Adipocyte (in vitro differentiated cells): ENCODE measurements around the gene TBC1D25.

Experiments used
- DNase-seq: peaks from one replicate; pipeline ENCODE4 v3.0.0-alpha.2; 2015; ENCODE audit warnings: low read depth
- H3K27me3 ChIP-seq: replicated peaks from 2 replicates; pipeline ENCODE4 v1.7.0; 2013; ENCODE audit warnings: mild to moderate bottlenecking, low read length, moderate library complexity; ENCODE audit not compliant: control insufficient read depth, insufficient read depth
- H3K36me3 ChIP-seq: 2 replicates; pipeline ENCODE4 v1.7.0; 2013; ENCODE audit warnings: low read length, mild to moderate bottlenecking, moderate library complexity; ENCODE audit not compliant: control insufficient read depth, insufficient read depth, severe bottlenecking
- H3K4me1 ChIP-seq: 2 replicates; pipeline ENCODE4 v1.7.0; 2013; ENCODE audit warnings: mild to moderate bottlenecking, low read length, moderate library complexity; ENCODE audit not compliant: control insufficient read depth, insufficient read depth
- H3K4me3 ChIP-seq: 2 replicates; pipeline ENCODE4 v1.7.0; 2013; ENCODE audit warnings: mild to moderate bottlenecking, low read length, moderate library complexity
- H3K9ac ChIP-seq: 2 replicates; pipeline ENCODE4 v1.7.0; 2013; ENCODE audit warnings: mild to moderate bottlenecking, low read length, moderate library complexity
- H3K9me3 ChIP-seq: 2 replicates; pipeline ENCODE4 v1.7.0; 2013; ENCODE audit warnings: mild to moderate bottlenecking, low read length, moderate library complexity; ENCODE audit not compliant: control insufficient read depth

The TBC1D25 gene, protein sequence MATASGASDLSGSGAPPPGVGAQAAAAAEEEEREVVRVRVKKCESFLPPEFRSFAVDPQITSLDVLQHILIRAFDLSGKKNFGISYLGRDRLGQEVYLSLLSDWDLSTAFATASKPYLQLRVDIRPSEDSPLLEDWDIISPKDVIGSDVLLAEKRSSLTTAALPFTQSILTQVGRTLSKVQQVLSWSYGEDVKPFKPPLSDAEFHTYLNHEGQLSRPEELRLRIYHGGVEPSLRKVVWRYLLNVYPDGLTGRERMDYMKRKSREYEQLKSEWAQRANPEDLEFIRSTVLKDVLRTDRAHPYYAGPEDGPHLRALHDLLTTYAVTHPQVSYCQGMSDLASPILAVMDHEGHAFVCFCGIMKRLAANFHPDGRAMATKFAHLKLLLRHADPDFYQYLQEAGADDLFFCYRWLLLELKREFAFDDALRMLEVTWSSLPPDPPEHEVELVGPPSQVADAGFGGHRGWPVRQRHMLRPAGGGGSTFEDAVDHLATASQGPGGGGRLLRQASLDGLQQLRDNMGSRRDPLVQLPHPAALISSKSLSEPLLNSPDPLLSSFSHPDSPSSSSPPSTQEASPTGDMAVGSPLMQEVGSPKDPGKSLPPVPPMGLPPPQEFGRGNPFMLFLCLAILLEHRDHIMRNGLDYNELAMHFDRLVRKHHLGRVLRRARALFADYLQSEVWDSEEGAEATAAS

GRCh38 chrX:48539345-48540027, at the start of gene TBC1D25:
TBC1D25 (plus strand) TSS chrX:48539714; CDS start chrX:48539798, 84 bp downstream.
- peaks cover 16% of the 10 kb centered on the region for H3K4me1 ChIP-seq
- peak within 1 kb of the TSS; percentile 87 for H3K9ac ChIP-seq
- DNase-seq, result peak; percentile 93
- peak within 1 kb of the TSS; percentile 88 for H3K4me3 ChIP-seq
- H3K36me3 ChIP-seq, result peaks cover 6% of the 10 kb centered on the region
- H3K27me3 ChIP-seq, result no peaks in the 10 kb centered on the region
- no peaks in the 10 kb centered on the region for H3K9me3 ChIP-seq

DNA sequence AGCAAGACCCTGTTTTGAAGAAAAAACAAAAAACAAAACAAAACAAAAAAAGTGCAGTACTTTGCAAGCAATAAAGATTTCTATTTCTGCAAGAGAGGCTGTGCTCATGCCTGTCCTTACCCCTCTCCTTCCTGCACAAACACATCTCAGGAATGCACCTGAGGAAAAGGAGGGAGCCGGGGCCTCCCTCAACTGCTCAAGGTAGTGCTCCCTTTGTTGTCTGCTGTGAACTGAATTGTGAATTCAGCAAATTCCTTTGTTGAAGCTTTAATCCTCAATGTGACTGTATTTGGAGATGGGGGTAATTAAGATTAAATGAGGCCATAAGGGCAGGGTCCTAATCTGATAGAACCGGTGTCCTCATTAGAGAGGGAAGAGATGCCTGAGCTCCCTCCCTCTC, 49.6 kb upstream of the TBC1D25 start:
- no peak for DNase-seq
- H3K4me1 ChIP-seq, result peaks cover 22% of the 10 kb centered on the region
- peaks cover 5% of the 10 kb centered on the region for H3K9me3 ChIP-seq
- no peak overlapping the region for H3K4me3 ChIP-seq
- no peaks in the 10 kb centered on the region for H3K36me3 ChIP-seq
- H3K27me3 ChIP-seq, result peaks cover 2% of the 10 kb centered on the region
- H3K9ac ChIP-seq, result no peak overlapping the region

DNA sequence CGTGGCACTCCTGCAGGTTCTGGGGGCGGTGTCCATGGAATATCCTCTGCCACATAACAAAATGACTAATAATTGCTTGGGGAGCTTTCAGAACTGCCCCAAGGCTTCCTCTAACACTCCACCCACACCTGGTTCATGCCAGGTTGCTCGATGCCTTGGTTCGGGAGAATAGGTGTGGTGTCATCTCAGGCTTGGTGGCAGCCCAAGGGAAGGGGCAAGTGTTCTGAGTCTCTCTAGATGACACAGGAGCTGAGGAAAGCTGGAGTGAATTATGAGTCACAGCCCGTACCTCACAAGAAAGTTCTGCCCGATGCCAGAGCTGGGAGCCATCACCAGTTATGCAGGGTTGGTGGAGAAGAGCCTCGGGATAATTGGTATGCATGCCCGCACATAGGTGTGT, 48.9 kb upstream of the TBC1D25 start:
- no peaks in the 10 kb centered on the region for H3K36me3 ChIP-seq
- no peak for DNase-seq
- H3K27me3 ChIP-seq, result peaks cover 5% of the 10 kb centered on the region
- peaks cover 22% of the 10 kb centered on the region for H3K4me1 ChIP-seq
- H3K9me3 ChIP-seq, result peaks cover 8% of the 10 kb centered on the region
- no peak overlapping the region for H3K4me3 ChIP-seq
- no peak overlapping the region for H3K9ac ChIP-seq

DNA sequence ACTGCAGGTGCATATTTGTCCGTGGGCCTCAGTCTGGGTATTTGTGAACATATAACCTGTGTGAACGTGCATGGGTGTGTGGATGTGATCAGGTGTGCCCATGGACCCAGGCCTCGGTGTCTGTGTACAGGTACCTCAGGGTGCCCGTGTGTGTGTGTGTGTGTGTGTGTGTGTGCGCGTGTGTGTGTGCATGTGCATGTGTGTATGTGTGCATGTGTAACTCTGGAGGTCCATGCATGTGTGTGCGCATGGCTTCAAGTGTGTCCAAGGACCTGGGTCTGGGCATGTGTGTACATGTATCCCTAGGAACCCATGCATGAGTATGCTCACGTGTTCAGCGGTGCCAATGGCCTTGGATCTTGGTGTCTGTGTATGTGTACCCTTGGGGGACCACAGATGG, 47.7 kb upstream of the TBC1D25 start:
- Histone ChIP-seq H3K4me3 (no peak overlapping the region), H3K9me3 (peaks cover 8% of the 10 kb centered on the region), H3K27me3 (peaks cover 5% of the 10 kb centered on the region), H3K9ac (no peak overlapping the region), H3K4me1 (peaks cover 22% of the 10 kb centered on the region), H3K36me3 (no peaks in the 10 kb centered on the region)
- DNase-seq, result no peak

GRCh38 chrX:48492293-48492910, 47.1 kb upstream of the TBC1D25 start:
- no peak overlapping the region for H3K4me3 ChIP-seq
- H3K9ac ChIP-seq, result peak overlapping the region; percentile 32
- no peak for DNase-seq
- peaks cover 5% of the 10 kb centered on the region for H3K27me3 ChIP-seq
- peaks cover 22% of the 10 kb centered on the region for H3K4me1 ChIP-seq
- H3K9me3 ChIP-seq, result peaks cover 8% of the 10 kb centered on the region
- no peaks in the 10 kb centered on the region for H3K36me3 ChIP-seq

GRCh38 chrX:48493890-48494364, 45.6 kb upstream of the TBC1D25 start:
- H3K9ac ChIP-seq, result no peak overlapping the region
- DNase-seq, result peak; percentile 22
- no peak overlapping the region for H3K4me3 ChIP-seq
- peaks cover 8% of the 10 kb centered on the region for H3K9me3 ChIP-seq
- H3K4me1 ChIP-seq, result peaks cover 22% of the 10 kb centered on the region
- H3K36me3 ChIP-seq, result no peaks in the 10 kb centered on the region
- peaks cover 3% of the 10 kb centered on the region for H3K27me3 ChIP-seq

DNA sequence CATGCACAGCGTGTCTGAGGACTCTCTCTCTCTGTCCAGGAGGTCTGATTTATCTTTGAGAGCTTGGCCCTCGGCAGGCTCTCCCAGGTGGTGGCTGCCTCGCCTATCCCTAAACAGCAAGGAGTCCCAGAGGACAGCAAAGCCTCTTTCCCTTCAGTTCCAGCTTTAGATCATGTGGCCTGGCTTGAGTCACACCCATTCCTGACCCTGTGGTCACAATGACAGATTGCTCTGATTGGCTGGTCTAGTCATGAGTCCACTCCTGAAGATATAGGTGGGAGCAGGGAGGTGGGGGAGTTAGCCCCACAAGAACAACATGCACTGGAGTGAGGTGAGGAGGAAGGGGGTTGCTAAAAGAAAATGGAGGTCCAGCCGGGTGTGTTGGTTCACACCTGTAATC, 42.9 kb upstream of the TBC1D25 start:
- H3K27me3 ChIP-seq, result peaks cover 10% of the 10 kb centered on the region
- DNase-seq, result no peak
- peaks cover 20% of the 10 kb centered on the region for H3K4me1 ChIP-seq
- no peak overlapping the region for H3K9ac ChIP-seq
- H3K9me3 ChIP-seq, result peaks cover 3% of the 10 kb centered on the region
- no peak overlapping the region for H3K4me3 ChIP-seq
- H3K36me3 ChIP-seq, result no peaks in the 10 kb centered on the region

- H3K36me3 ChIP-seq, result no peaks in the 10 kb centered on the region
- no peak overlapping the region for H3K4me3 ChIP-seq
- H3K9ac ChIP-seq, result no peak overlapping the region
- H3K9me3 ChIP-seq, result peaks cover 3% of the 10 kb centered on the region
- no peak for DNase-seq
- H3K27me3 ChIP-seq, result peaks cover 11% of the 10 kb centered on the region
- H3K4me1 ChIP-seq, result peaks cover 10% of the 10 kb centered on the region
Measured at GRCh38 chrX:48497871-48498270, 41.6 kb upstream of the TBC1D25 start.

DNA sequence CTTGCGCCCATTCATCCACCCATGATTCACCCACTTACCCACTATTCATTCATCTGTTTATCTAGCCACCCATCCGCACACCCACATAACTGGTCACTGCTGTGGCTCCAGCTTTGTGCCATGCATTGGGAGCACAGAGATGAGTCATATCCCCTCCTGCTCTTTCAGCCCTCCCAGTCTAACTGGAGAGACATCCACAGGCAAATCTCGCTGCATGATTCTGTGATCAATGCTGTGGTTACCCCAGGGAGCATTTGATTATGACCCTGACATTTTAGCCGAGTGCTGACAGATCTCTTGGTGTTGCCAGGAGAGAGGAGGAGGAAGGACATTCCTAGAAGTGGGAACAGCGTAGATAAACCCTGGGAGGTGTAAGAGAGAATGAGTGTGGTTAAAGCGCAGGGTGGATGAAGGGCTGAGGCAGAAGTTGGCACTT, 41.1 kb upstream of the TBC1D25 start:
- Histone ChIP-seq H3K27me3 (peaks cover 15% of the 10 kb centered on the region), H3K4me3 (no peak overlapping the region), H3K4me1 (peaks cover 5% of the 10 kb centered on the region), H3K36me3 (no peaks in the 10 kb centered on the region), H3K9ac (no peak overlapping the region), H3K9me3 (peaks cover 3% of the 10 kb centered on the region)
- peak; percentile 37 for DNase-seq

GRCh38 chrX:48504261-48504660, 35.3 kb upstream of the TBC1D25 start:
- Histone ChIP-seq H3K9ac (no peak overlapping the region), H3K27me3 (peaks cover 12% of the 10 kb centered on the region), H3K4me3 (no peak overlapping the region), H3K36me3 (no peaks in the 10 kb centered on the region), H3K9me3 (no peaks in the 10 kb centered on the region), H3K4me1 (no peaks in the 10 kb centered on the region)
- DNase-seq, result no peak

- Histone ChIP-seq H3K27me3 (peaks cover 9% of the 10 kb centered on the region), H3K9ac (no peak overlapping the region), H3K4me1 (no peaks in the 10 kb centered on the region), H3K9me3 (no peaks in the 10 kb centered on the region), H3K4me3 (no peak overlapping the region), H3K36me3 (no peaks in the 10 kb centered on the region)
- no peak for DNase-seq
Measured at GRCh38 chrX:48505481-48505880, 34.0 kb upstream of the TBC1D25 start.
